Hypothalamus (tissue), 51 donors: ENCODE results near the gene HCN4.
"Not testable (repeated sequence)": the region's sequence is repeated elsewhere in the genome, so short reads cannot be mapped to it uniquely, and the experiment has no call there.

ENCODE experiments used
- DNase-seq, 51 donors: peaks; one replicate each; lab custom pipeline; 2025; lab: John Stamatoyannopoulos, UW

HCN4 gene

GRCh38 chr15:73368301-73369136 is at the start of gene HCN4:
Gene HCN4, minus strand, starts transcription at chr15:73368958. Its CDS starts 688 bp downstream, at chr15:73368270.
- DNase-seq: peak in 10 of 51 donors; percentile 1 to 32 (median 21)

GRCh38 chr15:73414876-73415275 is 46.1 kb upstream of the HCN4 start:
- DNase-seq: no peak

GRCh38 chr15:73403171-73403570 is 34.4 kb upstream of the HCN4 start:
- no peak for DNase-seq

GRCh38 chr15:73400222-73400621 is 31.5 kb upstream of the HCN4 start:
- DNase-seq: not testable (repeated sequence)

- no peak for DNase-seq
Measured at GRCh38 chr15:73398861-73399260, 30.1 kb upstream of the HCN4 start.

GRCh38 chr15:73397461-73397860 is 28.7 kb upstream of the HCN4 start:
- DNase-seq: no peak

- DNase-seq: no peak
Measured at GRCh38 chr15:73395671-73396070, 26.9 kb upstream of the HCN4 start.

GRCh38 chr15:73394782-73395181 is 26.0 kb upstream of the HCN4 start:
- DNase-seq: no peak

GRCh38 chr15:73393336-73393735 is 24.6 kb upstream of the HCN4 start:
- DNase-seq: no peak

- no peak for DNase-seq
Measured at GRCh38 chr15:73392025-73392424, 23.3 kb upstream of the HCN4 start.

- DNase-seq: no peak
Measured at GRCh38 chr15:73391128-73391872, 22.5 kb upstream of the HCN4 start.

- no peak for DNase-seq
Measured at GRCh38 chr15:73389971-73390544, 21.3 kb upstream of the HCN4 start.

- no peak for DNase-seq
Measured at GRCh38 chr15:73389539-73389938, 20.8 kb upstream of the HCN4 start.

- DNase-seq: no peak
Measured at GRCh38 chr15:73388256-73388781, 19.6 kb upstream of the HCN4 start.

- no peak for DNase-seq
Measured at GRCh38 chr15:73387507-73388255, 18.9 kb upstream of the HCN4 start.

GRCh38 chr15:73386886-73387506 is 18.2 kb upstream of the HCN4 start:
- no peak for DNase-seq

- no peak for DNase-seq
Measured at GRCh38 chr15:73386238-73386637, 17.5 kb upstream of the HCN4 start.

GRCh38 chr15:73385205-73385604 is 16.4 kb upstream of the HCN4 start:
- DNase-seq: no peak

GRCh38 chr15:73383310-73384189 is 14.8 kb upstream of the HCN4 start:
- DNase-seq: no peak
